Vagina (tissue), 2 donors: ENCODE results near the gene CRYBA1. TPM values are rescaled to one million over a fixed set of nuclear protein-coding genes. Genes with fewer than 3 reads are reported as not detected.

Experiments
- DNase-seq, 2 donors: peaks; one replicate each; pipeline ENCODE4 v3.0.0-alpha.2; 2017; ENCODE audit errors: extremely low spot score in 2 of 2
- H3K27ac ChIP-seq: fragments of 200-600 bp; sonication (generic); one replicate; pipeline ENCODE4 v1.5.1; 2019
- H3K27me3 ChIP-seq: fragments of 200-600 bp; sonication (generic); one replicate; pipeline ENCODE4 v1.5.1; 2019
- H3K36me3 ChIP-seq, 2 donors: fragments of 200-600 bp; sonication (generic); one replicate each; pipeline ENCODE4 v1.5.1; 2017 to 2019
- H3K4me1 ChIP-seq: fragments of 200-600 bp; sonication (generic); one replicate; pipeline ENCODE4 v1.5.1; 2019
- H3K4me3 ChIP-seq, 2 donors: fragments of 200-600 bp; sonication (generic); 1 replicate in 1 of 2; 2 replicates in 1 of 2; pipeline ENCODE4 v1.5.1; 2016 to 2019
- H3K9me3 ChIP-seq: fragments of 200-600 bp; sonication (generic); one replicate; pipeline ENCODE4 v1.5.1; 2019
- CTCF ChIP-seq, 3 experiments: fragments of 450-650 bp in 2 of 3; fragments of 200-600 bp in 1 of 3; sonication (generic) in 1 of 3; IDR thresholded peaks; one replicate each; pipeline ENCODE4 v1.5.1; 2017 to 2019; ENCODE audit warnings: antibody characterized with exemption in 3 of 3, mild to moderate bottlenecking in 2 of 3, moderate library complexity in 2 of 3
- POLR2A ChIP-seq, 2 donors: fragments of 450-650 bp; IDR thresholded peaks; one replicate each; pipeline ENCODE4 v1.6.1; 2017; ENCODE audit warnings: antibody characterized with exemption in 2 of 2, mild to moderate bottlenecking in 2 of 2, moderate library complexity in 2 of 2
- POLR2AphosphoS5 ChIP-seq, 2 donors: sonication (generic); formaldehyde crosslinking; IDR thresholded peaks; one replicate each; pipeline ENCODE4 v1.9.0; 2017; ENCODE audit warnings: antibody characterized with exemption in 2 of 2, mild to moderate bottlenecking in 2 of 2, low read depth in 1 of 2; ENCODE audit not compliant: insufficient read depth in 1 of 2
- intact Hi-C: fragments of 100-400 bp; cut with DNase I; formaldehyde crosslinking; loops from one replicate; pipeline ENCODE4 v1.15.1; 2023
- total RNA-seq: library from RNA; depleted of rRNA; stranded (reverse); fragments of >200 nt; gene quantifications from one replicate; pipeline ENCODE4 v1.2.3, GENCODE V29; 2016

CRYBA1 gene
- total RNA-seq, 1 donor from 2014 or later: not detected

DNA sequence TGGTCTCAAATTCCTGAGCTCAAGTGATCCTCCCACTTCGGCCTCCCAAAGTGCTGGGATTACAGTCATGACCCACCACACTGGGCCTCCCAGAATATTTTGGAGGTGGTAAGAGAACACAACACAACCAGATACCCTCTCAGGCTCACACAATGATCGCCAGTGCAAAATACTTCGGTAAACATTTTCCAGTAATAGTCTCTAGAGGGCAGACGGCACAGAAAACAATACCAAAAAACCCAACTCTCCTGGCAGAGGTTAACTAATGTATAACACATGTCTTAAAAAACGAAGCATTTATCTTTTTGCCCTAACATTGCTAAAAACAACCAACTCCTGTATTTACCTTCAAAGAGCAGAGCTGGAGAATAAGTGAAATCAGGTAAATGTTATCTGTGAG is 36.8 kb downstream of the CRYBA1 start:
- Histone ChIP-seq H3K4me1 (peaks cover 68% of the 10 kb centered on the region), H3K36me3 (peaks cover 3 to 54% of the 10 kb centered on the region in 2 donors), H3K27ac (no peak overlapping the region), H3K4me3 (no peak overlapping the region), H3K27me3 (no peaks in the 10 kb centered on the region), H3K9me3 (no peaks in the 10 kb centered on the region)
- intact Hi-C loops: no loop called here
- TF ChIP-seq POLR2A (IDR thresholded peaks at IDR 0.05) (no peak), POLR2AphosphoS5 (IDR thresholded peaks at IDR 0.05; ENCODE audit: insufficient read depth in 1 of 2, low read depth in 1 of 2) (no peak), CTCF (IDR thresholded peaks at IDR 0.05) (no peak)
- no peak for DNase-seq

DNA sequence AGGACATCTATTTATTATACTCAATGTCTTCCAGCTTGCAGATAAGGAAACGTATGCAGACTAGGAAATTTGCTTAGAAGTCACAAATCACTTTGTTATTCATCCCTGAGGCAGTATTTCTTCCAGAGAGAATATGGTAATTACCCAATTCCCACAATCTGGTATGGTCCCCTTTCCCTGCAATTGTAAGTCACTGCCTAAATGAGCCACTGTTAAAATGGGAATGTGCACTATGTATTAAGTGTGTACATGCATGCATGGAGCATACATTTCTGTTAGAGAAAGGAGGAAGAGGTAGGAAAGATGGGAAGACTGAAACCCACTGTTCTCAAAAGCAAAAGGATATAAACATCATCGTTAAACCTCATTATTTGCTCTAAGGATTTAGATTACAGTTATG is 37.3 kb downstream of the CRYBA1 start:
- DNase-seq: no peak
- intact Hi-C loops: no loop called here
- TF ChIP-seq POLR2A (IDR thresholded peaks at IDR 0.05) (no peak), POLR2AphosphoS5 (IDR thresholded peaks at IDR 0.05; ENCODE audit: insufficient read depth in 1 of 2, low read depth in 1 of 2) (no peak), CTCF (IDR thresholded peaks at IDR 0.05) (no peak)
- no peak overlapping the region for H3K27ac ChIP-seq
- no peaks in the 10 kb centered on the region for H3K9me3 ChIP-seq
- H3K27me3 ChIP-seq: no peaks in the 10 kb centered on the region
- peaks cover 3 to 54% of the 10 kb centered on the region in 2 donors for H3K36me3 ChIP-seq
- H3K4me3 ChIP-seq: no peak overlapping the region
- H3K4me1 ChIP-seq: peaks cover 71% of the 10 kb centered on the region

GRCh38 chr17:29289852-29290251 is 43.2 kb downstream of the CRYBA1 start:
- Histone ChIP-seq H3K27ac (no peak overlapping the region), H3K4me1 (peaks cover 62% of the 10 kb centered on the region), H3K4me3 (no peak overlapping the region), H3K27me3 (no peaks in the 10 kb centered on the region), H3K9me3 (no peaks in the 10 kb centered on the region), H3K36me3 (peaks cover 3 to 24% of the 10 kb centered on the region in 2 donors)
- intact Hi-C loops: loop anchor here (5.0 kb wide), 1 partner anchor 143 kb away; no protein-coding TSS in a partner anchor
- no peak for TF ChIP-seq POLR2AphosphoS5 (IDR thresholded peaks at IDR 0.05; ENCODE audit: insufficient read depth in 1 of 2, low read depth in 1 of 2)
- TF ChIP-seq POLR2A (IDR thresholded peaks at IDR 0.05): no peak
- TF ChIP-seq CTCF (IDR thresholded peaks at IDR 0.05): no peak
- DNase-seq: no peak

DNA sequence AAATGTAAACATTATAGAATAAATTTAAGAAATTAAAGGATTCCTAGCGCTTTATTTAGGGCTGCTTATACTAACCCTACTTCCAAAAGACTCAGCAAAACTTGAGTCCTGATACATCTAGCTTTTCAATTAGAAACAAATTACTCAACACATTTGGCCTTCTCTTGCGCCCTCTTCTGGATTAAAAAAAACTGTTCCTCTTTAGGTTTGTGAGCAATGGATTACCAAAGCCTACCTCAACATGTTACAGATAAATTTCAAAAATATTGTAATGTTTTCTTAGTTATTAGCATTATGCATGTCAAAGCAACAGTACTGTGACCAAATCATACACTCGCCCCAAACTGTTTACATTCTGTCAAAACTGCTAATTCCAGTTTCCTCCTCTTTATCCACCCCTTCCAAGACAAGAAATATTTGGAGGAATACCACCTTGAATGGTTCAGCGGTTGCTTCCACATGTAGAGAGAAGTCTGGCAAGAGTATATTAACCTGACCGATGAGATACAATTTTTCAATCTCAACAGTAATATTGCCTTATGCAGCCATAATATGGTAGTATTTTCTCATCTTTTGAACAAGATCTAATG is 44.6 kb downstream of the CRYBA1 start:
- Histone ChIP-seq H3K4me1 (peaks cover 64% of the 10 kb centered on the region), H3K27me3 (no peaks in the 10 kb centered on the region), H3K27ac (peak overlapping the region; percentile 100), H3K4me3 (peak overlapping the region; percentile 76 to 98), H3K9me3 (no peaks in the 10 kb centered on the region), H3K36me3 (peaks cover 0 to 11% of the 10 kb centered on the region in 2 donors)
- intact Hi-C loops: loop anchor here (5.0 kb wide), 1 partner anchor 144 kb away; no protein-coding TSS in a partner anchor
- DNase-seq: no peak
- TF ChIP-seq CTCF (IDR thresholded peaks at IDR 0.05): peak; percentile 42 to 74 (median 49)
- no peak for TF ChIP-seq POLR2A (IDR thresholded peaks at IDR 0.05)
- TF ChIP-seq POLR2AphosphoS5 (IDR thresholded peaks at IDR 0.05; ENCODE audit: insufficient read depth in 1 of 2, low read depth in 1 of 2): peak in 1 of 2 donors; percentile 74
